ENCODE measurements around the gene CCDC148. TPM values are rescaled to one million over a fixed set of nuclear protein-coding genes. Genes with fewer than 3 reads are reported as not detected.

Gene CCDC148
- total RNA-seq, 1 donor from 2014 or later = not detected

DNA sequence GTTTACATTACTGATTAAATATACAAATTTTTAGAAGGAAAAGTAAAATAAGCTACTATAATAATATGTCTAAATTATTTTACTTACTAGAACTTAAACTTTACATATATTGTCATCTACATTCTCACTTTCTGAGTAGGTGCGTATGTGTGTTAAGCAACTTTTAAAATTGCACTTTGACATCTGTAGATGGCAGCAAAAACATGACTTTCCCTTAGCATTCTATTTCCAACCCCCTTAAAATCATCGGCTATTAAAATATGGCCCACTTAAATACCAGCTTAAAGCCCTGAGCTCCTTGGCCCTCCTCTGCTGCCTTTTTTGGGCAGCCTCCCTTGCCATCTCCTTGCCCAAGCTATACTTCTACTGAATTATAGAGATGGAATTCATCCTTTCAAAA, 276.9 kb downstream of the CCDC148 start:
- no peaks in the 10 kb centered on the region for H3K4me1 Mint-ChIP-seq (ENCODE audit: low read depth)
- no peaks in the 10 kb centered on the region for H3K9me3 Mint-ChIP-seq
- intact Hi-C loops (cut with micrococcal nuclease) = loop anchor here (10.0 kb wide), 1 partner anchor 575 kb away; no protein-coding TSS in a partner anchor
- H3K36me3 Mint-ChIP-seq (ENCODE audit: low read depth) = no peaks in the 10 kb centered on the region
- no peak overlapping the region for H3K27ac Mint-ChIP-seq
- peaks cover 37% of the 10 kb centered on the region for H3K27me3 Mint-ChIP-seq (ENCODE audit: low read depth)
- no peak overlapping the region for H3K4me3 Mint-ChIP-seq (ENCODE audit: low read depth)
- no peak for DNase-seq (ENCODE audit: low spot score)

DNA sequence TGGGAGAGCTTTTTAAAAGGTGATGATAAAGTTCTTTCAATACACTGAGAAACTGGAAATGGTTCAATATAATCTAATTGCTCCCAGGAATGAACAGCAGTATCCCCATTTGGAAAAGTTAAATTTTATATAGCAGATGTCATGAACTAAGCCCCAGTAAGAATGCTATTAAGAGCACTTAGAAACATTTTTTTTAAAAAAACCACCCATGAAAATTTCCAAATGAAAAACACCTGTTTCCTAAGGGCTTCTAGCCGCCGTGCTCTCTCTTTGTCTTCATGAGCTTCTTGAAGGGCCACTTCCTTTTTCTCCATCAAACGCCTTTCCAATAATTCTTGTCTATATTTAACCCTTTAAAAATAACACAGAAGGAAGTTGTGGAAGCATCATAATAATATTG, 277.9 kb downstream of the CCDC148 start:
- H3K27ac Mint-ChIP-seq = no peak overlapping the region
- no peaks in the 10 kb centered on the region for H3K36me3 Mint-ChIP-seq (ENCODE audit: low read depth)
- intact Hi-C loops (cut with micrococcal nuclease) = loop anchor here (10.0 kb wide), 1 partner anchor 576 kb away; no protein-coding TSS in a partner anchor
- no peak for DNase-seq (ENCODE audit: low spot score)
- H3K4me3 Mint-ChIP-seq (ENCODE audit: low read depth) = no peak overlapping the region
- H3K27me3 Mint-ChIP-seq (ENCODE audit: low read depth) = peaks cover 33% of the 10 kb centered on the region
- H3K9me3 Mint-ChIP-seq = no peaks in the 10 kb centered on the region
- H3K4me1 Mint-ChIP-seq (ENCODE audit: low read depth) = no peaks in the 10 kb centered on the region

DNA sequence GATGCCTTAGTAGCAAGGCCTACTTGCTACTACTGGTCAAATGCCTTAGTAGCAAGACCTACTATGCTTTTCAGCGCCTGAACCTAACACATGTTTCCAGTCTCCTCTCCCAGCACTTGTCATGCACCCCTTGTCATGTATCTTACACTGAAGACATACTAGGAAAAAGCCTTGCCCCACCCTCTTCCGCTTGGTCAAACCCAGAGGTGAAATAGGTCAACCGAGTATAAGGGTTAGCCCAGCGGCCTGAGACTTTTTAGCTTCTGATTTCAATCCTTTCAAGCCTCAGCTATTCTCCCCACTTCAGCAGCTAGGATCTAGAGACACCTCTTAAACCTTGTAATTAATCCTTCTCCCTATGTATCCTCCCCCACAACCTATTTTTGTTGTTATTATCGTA, 281.6 kb downstream of the CCDC148 start:
- no peaks in the 10 kb centered on the region for H3K9me3 Mint-ChIP-seq
- H3K27me3 Mint-ChIP-seq (ENCODE audit: low read depth) = peaks cover 19% of the 10 kb centered on the region
- no peak overlapping the region for H3K4me3 Mint-ChIP-seq (ENCODE audit: low read depth)
- no peaks in the 10 kb centered on the region for H3K4me1 Mint-ChIP-seq (ENCODE audit: low read depth)
- no peak overlapping the region for H3K27ac Mint-ChIP-seq
- intact Hi-C loops (cut with micrococcal nuclease) = loop anchor here (10.0 kb wide), 1 partner anchor 580 kb away; no protein-coding TSS in a partner anchor
- DNase-seq (ENCODE audit: low spot score) = no peak
- no peaks in the 10 kb centered on the region for H3K36me3 Mint-ChIP-seq (ENCODE audit: low read depth)

DNA sequence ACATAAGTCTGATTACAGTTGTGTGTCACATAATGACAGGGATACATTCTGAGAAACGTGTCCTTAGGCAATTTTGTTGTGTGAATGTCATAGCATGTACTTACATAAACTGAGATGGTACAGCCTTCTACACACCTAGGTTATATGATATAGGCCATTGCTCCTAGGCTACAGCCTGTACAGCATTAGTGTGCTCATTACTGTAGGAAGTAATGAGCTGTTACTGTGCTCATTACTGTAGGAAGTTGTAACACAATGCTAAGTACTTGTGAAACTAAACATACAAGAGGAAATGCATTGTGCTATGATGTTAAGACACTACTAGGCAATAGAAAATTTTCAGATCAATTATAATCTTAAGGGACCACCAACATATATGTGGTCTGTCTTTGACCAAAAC, 282.1 kb downstream of the CCDC148 start:
- no peak for DNase-seq (ENCODE audit: low spot score)
- Mint-ChIP-seq H3K27me3 (ENCODE audit: low read depth) (peaks cover 19% of the 10 kb centered on the region), H3K36me3 (ENCODE audit: low read depth) (no peaks in the 10 kb centered on the region), H3K9me3 (no peaks in the 10 kb centered on the region), H3K4me3 (ENCODE audit: low read depth) (no peak overlapping the region), H3K4me1 (ENCODE audit: low read depth) (no peaks in the 10 kb centered on the region), H3K27ac (no peak overlapping the region)
- intact Hi-C loops (cut with micrococcal nuclease) = loop anchor here (10.0 kb wide), 1 partner anchor 580 kb away; no protein-coding TSS in a partner anchor

DNA sequence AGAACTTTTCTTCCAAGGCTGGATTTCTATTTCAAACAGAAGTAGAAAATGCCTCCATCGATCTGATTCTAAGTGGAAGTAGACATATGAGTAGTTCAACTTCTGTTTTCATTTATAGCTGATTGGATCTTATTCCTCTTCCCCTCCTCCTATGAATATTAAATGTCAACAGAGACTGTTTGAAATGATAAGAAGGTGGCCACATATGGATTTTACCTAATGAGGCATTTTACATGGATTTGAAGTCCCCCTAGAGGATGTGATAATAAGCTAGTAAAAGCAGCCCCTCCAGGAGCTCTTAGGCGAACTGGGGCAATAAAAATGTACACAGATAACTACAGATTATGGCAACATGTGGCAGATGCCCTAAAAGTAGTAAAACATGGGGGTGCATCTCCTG, 283.8 kb downstream of the CCDC148 start:
- intact Hi-C loops (cut with micrococcal nuclease) = loop anchor here (10.0 kb wide), 1 partner anchor 582 kb away; no protein-coding TSS in a partner anchor

DNA sequence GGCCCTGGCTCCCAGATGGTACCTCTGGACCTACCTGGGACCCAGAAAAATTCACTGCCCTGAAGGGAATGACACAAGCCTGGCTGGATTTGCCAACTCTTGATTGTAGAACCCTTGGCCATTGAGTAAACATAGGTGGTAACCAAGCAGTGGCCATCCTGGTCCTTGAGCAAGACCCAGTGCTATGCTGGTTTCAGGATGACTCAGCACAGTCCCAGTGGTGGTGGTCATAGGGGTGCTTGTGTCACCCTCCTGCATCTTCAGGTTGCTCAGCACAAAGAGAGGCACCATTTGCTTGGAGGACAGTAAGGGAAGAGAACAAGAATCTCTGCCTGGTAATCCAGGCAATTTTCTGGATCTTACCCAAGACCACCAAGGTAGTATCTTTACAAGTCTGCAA, 302.0 kb downstream of the CCDC148 start:
- Mint-ChIP-seq H3K9me3 (no peaks in the 10 kb centered on the region), H3K4me1 (ENCODE audit: low read depth) (no peaks in the 10 kb centered on the region), H3K4me3 (ENCODE audit: low read depth) (no peak overlapping the region), H3K27ac (no peak overlapping the region), H3K27me3 (ENCODE audit: low read depth) (no peaks in the 10 kb centered on the region), H3K36me3 (ENCODE audit: low read depth) (no peaks in the 10 kb centered on the region)
- intact Hi-C loops (cut with micrococcal nuclease) = no loop called here
- no peak for DNase-seq (ENCODE audit: low spot score)

More for the DNA sequence above, 283.8 kb downstream of the CCDC148 start:
- Mint-ChIP-seq H3K4me3 (ENCODE audit: low read depth) (no peak overlapping the region), H3K36me3 (ENCODE audit: low read depth) (no peaks in the 10 kb centered on the region), H3K9me3 (no peaks in the 10 kb centered on the region), H3K4me1 (ENCODE audit: low read depth) (no peaks in the 10 kb centered on the region), H3K27ac (no peak overlapping the region), H3K27me3 (ENCODE audit: low read depth) (peaks cover 23% of the 10 kb centered on the region)
- no peak for DNase-seq (ENCODE audit: low spot score)

DNA sequence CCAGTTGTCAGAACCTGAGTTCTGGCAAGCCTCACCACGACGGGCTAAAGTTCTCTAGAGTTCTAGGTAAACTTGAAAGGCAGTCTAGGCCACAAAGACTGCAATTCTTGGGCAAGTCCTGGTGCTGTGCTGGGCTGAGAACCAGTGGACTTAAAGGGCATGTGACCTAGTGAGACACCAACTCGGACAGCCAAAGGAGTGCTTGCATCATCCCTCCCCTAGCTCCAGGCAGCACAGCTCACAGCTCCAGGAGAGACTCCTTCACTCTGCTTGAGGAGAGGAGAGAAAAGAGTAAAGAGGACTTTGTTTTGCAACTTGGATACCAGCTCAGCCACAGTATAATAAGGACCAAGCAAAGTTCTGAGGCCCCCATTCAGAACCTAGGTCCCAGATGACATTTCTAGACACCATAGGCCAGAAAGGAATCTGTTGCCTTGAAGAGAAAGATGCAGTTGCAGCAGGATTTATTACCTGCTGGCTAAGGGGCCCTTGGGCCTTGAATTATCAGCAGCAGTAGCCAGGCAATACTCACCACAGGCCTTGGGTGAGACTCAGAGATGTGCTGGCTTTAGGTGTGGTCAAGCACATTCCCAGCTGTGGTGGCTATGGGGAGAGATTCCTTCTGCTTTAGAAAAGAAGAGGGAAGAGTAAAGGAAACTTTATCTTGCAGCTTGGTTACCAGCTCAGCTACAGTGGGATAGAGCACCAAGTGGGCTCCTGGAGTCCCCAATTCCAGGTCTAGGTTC, 303.1 kb downstream of the CCDC148 start:
- H3K36me3 Mint-ChIP-seq (ENCODE audit: low read depth) = no peaks in the 10 kb centered on the region
- no peaks in the 10 kb centered on the region for H3K9me3 Mint-ChIP-seq
- H3K27ac Mint-ChIP-seq = no peak overlapping the region
- intact Hi-C loops (cut with micrococcal nuclease) = no loop called here
- DNase-seq (ENCODE audit: low spot score) = no peak
- no peaks in the 10 kb centered on the region for H3K4me1 Mint-ChIP-seq (ENCODE audit: low read depth)
- no peaks in the 10 kb centered on the region for H3K27me3 Mint-ChIP-seq (ENCODE audit: low read depth)
- H3K4me3 Mint-ChIP-seq (ENCODE audit: low read depth) = no peak overlapping the region

DNA sequence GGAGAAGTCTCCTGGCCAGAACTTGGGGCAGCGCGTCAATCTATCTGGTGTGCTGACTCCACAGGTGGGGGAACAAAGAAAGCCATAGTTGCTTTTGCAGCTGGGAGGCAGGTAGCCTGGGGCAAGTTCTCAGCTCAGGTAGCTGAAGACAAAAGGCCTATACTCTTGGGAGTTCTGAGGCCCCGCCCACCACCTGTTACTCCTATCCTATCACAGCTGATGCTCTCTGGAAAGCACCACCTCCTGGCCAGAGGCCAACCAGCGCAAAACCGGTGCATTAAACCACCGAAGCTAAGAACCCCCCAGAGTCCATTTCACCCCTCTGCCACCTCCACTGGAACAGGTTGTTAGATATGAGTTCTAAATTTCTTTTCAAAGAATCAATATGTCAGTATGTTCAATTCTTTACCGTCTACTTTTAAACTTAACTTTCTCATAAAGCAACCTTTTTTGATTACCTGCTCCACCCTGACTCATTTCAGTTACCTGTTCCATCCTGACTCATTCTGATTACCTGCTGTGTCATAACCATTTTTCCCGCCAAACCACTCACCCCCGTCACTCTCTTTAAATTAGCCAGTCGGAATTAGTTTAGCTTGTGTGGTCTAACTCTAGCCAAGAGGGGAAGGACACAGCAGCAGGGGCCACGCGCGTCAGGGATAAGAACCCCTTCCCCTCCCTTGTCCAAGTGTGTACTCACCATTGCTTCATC, 311.5 kb downstream of the CCDC148 start:
- H3K27me3 Mint-ChIP-seq (ENCODE audit: low read depth) = peaks cover 4% of the 10 kb centered on the region
- no peak overlapping the region for H3K27ac Mint-ChIP-seq
- no peak overlapping the region for H3K4me3 Mint-ChIP-seq (ENCODE audit: low read depth)
- DNase-seq (ENCODE audit: low spot score) = no peak
- no peaks in the 10 kb centered on the region for H3K4me1 Mint-ChIP-seq (ENCODE audit: low read depth)
- no peaks in the 10 kb centered on the region for H3K9me3 Mint-ChIP-seq
- no peaks in the 10 kb centered on the region for H3K36me3 Mint-ChIP-seq (ENCODE audit: low read depth)
- intact Hi-C loops (cut with micrococcal nuclease) = no loop called here

DNA sequence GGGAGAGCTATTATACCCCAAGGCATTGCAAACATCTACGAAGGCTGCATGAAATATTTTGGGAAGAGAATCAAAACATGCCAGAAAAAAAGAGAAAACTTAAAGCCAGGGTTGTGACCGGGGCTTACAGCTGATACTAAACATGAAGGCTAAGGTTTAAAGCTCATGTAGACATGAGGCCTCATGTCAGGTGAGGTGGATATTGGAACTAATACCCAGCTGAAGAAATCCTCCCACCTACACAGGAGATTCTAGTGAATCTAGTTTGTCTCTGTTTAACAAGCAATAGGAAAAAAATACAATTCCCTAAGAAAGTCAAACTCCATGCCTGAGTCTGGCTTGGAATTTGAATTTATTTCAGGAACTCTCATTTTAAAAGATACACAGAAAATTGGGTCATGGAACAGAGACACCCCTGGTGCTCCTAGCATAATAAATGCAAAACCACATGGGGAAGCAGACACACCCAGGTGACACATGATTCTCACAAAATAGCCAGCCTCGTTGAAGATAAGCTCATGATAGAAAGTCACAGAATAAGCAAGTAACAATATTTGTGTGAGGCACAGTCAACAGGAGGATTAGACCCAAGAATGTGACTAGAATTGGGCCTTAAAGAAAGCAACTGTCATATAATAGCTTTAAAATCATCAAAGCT, 312.7 kb downstream of the CCDC148 start:
- DNase-seq (ENCODE audit: low spot score) = no peak
- Mint-ChIP-seq H3K27ac (no peak overlapping the region), H3K4me1 (ENCODE audit: low read depth) (no peaks in the 10 kb centered on the region), H3K36me3 (ENCODE audit: low read depth) (no peaks in the 10 kb centered on the region), H3K27me3 (ENCODE audit: low read depth) (peaks cover 4% of the 10 kb centered on the region), H3K9me3 (no peaks in the 10 kb centered on the region), H3K4me3 (ENCODE audit: low read depth) (no peak overlapping the region)
- intact Hi-C loops (cut with micrococcal nuclease) = no loop called here

DNA sequence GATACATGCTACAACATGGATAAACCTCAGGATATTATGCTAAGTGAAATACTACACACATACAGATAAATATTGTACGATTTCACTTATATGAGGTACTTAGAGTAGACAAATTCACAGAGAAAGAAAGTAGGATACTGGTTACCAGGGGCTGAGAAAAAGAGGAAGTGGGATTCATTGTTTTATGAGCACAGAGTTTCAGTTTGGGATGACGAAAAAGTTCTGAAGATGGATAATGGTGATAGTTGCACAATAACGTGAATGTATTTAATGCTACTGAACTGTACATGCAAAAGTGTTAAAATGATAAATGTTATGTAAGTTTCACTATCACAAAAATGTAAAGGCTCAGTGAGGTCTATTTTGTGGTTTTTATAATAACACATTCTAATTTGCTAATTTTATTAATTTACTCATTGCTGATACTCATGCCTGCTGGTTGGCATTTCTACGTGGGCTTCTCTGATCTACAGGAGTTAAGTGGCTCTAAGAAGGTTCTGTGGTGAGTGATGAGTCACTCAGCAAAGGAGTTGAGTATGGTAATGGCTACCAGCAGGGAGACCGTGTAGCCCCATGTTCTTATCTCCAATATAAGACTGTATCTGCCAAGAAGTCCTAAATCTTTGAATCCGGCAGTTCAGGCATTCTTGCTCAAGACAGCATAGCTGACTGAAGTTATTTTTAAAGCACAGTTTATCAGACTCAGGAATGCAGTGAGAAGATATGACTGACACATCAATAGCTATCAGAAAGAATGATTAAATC, 313.8 kb downstream of the CCDC148 start:
- Mint-ChIP-seq H3K27ac (no peak overlapping the region), H3K9me3 (no peaks in the 10 kb centered on the region), H3K4me3 (ENCODE audit: low read depth) (no peak overlapping the region)

DNA sequence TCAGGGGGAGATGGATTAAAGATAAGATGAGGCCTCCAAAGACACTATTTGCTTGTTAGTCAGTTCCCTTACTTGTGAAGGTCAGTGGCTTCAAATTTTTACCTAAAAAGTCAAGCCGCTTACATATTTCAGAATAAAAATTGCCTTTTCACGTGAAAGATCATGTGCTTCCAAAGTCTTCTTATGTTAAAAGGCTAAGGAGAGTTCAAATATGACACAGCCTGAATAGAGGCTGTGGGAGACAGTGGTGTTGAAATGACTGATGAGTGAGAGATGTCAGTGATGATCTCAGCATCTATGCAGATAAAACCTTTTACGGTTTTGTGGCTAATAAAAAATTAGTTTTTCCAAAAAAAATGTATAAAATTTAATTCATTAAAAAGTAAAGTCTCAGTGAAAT, 314.4 kb downstream of the CCDC148 start:
- H3K9me3 Mint-ChIP-seq = no peaks in the 10 kb centered on the region
- intact Hi-C loops (cut with micrococcal nuclease) = no loop called here
- H3K4me1 Mint-ChIP-seq (ENCODE audit: low read depth) = no peaks in the 10 kb centered on the region
- DNase-seq (ENCODE audit: low spot score) = no peak
- no peak overlapping the region for H3K4me3 Mint-ChIP-seq (ENCODE audit: low read depth)
- H3K27ac Mint-ChIP-seq = no peak overlapping the region
- no peaks in the 10 kb centered on the region for H3K36me3 Mint-ChIP-seq (ENCODE audit: low read depth)
- peaks cover 4% of the 10 kb centered on the region for H3K27me3 Mint-ChIP-seq (ENCODE audit: low read depth)

More for the DNA sequence above, 313.8 kb downstream of the CCDC148 start:
- Mint-ChIP-seq H3K36me3 (ENCODE audit: low read depth) (no peaks in the 10 kb centered on the region), H3K27me3 (ENCODE audit: low read depth) (peaks cover 4% of the 10 kb centered on the region), H3K4me1 (ENCODE audit: low read depth) (no peaks in the 10 kb centered on the region)
- intact Hi-C loops (cut with micrococcal nuclease) = no loop called here
- DNase-seq (ENCODE audit: low spot score) = no peak

DNA sequence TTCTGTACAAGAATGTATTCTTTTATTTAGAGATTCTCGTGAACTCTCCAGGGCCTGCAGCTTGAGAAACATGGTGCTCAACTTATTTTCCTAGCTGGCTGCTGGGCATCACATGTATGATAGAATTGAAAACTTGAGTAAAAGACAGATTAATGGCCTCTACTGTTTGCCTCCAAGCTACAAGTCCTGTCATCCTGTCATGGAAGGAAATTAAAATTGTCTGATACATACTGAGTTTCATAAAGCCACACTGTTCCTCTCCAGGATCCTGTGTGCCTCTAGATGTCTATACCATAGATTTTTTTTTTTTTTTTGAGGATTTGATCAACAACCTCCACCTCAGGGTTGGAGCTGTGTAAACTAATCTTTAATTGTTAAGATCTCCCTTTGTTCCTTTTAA, 316.4 kb downstream of the CCDC148 start:
- no peaks in the 10 kb centered on the region for H3K9me3 Mint-ChIP-seq
- H3K27me3 Mint-ChIP-seq (ENCODE audit: low read depth) = peaks cover 4% of the 10 kb centered on the region
- intact Hi-C loops (cut with micrococcal nuclease) = no loop called here
- H3K36me3 Mint-ChIP-seq (ENCODE audit: low read depth) = no peaks in the 10 kb centered on the region
- no peak overlapping the region for H3K4me3 Mint-ChIP-seq (ENCODE audit: low read depth)
- no peak for DNase-seq (ENCODE audit: low spot score)
- no peaks in the 10 kb centered on the region for H3K4me1 Mint-ChIP-seq (ENCODE audit: low read depth)
- no peak overlapping the region for H3K27ac Mint-ChIP-seq

All from activated T-helper 2 cell treated with anti-CD3 and anti-CD28 coated beads, Interferon-gamma antibody, Interleukin-2, Interleukin-4, amounts not matched to agents 10 μg/mL and 5 μg/mL and 100 μg/mL, durations not matched to agents 14 hours and 24 hours and 36 hours (primary cell).